ENCODE measurements around the gene HMCN2.
A peak's percentile ranks its signal among the peaks of the same experiment; 100 is the strongest.

DNA sequence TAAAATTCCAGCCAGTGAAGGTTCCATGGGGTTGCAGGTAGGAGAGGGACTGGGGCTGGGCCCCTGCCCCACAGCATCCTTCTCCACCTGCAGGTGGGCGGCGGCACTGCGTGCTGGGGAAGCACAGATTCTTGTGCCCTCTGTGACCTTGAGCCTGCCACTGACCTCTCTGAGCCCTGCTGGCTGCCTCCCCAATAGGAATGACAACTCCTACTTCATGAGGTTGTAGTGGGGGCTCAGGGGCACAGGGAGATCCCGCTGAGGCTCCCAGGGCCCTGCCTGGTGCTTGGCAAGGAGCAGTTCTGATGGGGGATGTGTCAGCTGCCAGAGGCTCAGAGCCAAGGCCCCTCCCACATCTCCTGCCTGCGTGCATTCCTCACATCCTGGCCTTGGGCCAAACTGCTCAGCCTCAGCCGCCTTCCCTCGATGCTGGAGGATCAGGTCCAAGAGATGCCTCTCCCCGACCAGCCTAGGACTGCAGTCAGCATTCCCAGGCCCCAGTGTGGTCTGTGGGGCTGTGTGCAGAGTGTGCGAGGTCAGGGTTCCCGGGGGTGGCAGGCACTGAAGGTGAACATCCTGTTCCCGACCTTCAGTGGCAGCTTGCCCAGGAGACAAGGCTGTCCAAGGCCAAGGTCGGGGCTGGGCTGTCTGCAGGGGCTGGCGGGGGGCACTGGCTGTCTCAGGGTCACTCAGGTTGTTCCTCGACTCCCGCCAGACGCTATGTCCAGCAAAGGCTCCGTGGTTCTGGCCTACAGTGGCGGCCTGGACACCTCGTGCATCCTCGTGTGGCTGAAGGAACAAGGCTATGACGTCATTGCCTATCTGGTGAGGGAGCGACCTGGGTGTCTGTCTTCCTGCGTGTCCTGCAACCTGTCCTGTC is 186.2 kb downstream of the HMCN2 start:
- TF ChIP-seq, protein P1, sequence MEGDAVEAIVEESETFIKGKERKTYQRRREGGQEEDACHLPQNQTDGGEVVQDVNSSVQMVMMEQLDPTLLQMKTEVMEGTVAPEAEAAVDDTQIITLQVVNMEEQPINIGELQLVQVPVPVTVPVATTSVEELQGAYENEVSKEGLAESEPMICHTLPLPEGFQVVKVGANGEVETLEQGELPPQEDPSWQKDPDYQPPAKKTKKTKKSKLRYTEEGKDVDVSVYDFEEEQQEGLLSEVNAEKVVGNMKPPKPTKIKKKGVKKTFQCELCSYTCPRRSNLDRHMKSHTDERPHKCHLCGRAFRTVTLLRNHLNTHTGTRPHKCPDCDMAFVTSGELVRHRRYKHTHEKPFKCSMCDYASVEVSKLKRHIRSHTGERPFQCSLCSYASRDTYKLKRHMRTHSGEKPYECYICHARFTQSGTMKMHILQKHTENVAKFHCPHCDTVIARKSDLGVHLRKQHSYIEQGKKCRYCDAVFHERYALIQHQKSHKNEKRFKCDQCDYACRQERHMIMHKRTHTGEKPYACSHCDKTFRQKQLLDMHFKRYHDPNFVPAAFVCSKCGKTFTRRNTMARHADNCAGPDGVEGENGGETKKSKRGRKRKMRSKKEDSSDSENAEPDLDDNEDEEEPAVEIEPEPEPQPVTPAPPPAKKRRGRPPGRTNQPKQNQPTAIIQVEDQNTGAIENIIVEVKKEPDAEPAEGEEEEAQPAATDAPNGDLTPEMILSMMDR (IDR thresholded peaks at IDR 0.05): peak; percentile 56
- TF ChIP-seq ZFX (IDR thresholded peaks at IDR 0.05; ENCODE audit: borderline replicate concordance): no peak

All from 22Rv1 (cell line).